H9 (cell line): ENCODE data around the gene TMEM183A. TPM values are rescaled to one million over a fixed set of nuclear protein-coding genes. Genes with fewer than 3 reads are reported as not detected.

Experiments used
- DNase-seq: peaks from one replicate; pipeline ENCODE4 v3.0.0-alpha.2; 2017
- H2AFZ ChIP-seq: one replicate; pipeline ENCODE4 v1.6.1; 2013; ENCODE audit warnings: mild to moderate bottlenecking, low read length, control low read depth, moderate library complexity
- H2AK5ac ChIP-seq: 2 replicates; pipeline ENCODE4 v1.6.1; 2013; ENCODE audit warnings: low read length, control low read depth, mixed read lengths; ENCODE audit not compliant: insufficient read length
- H2BK120ac ChIP-seq: one replicate; pipeline ENCODE4 v1.6.1; 2013; ENCODE audit warnings: low read depth, mild to moderate bottlenecking, low read length, control low read depth, inconsistent platforms; ENCODE audit not compliant: poor library complexity, severe bottlenecking
- H2BK12ac ChIP-seq: 2 replicates; pipeline ENCODE4 v1.6.1; 2013; ENCODE audit warnings: low read length, control low read depth, mixed read lengths, low read depth; ENCODE audit not compliant: insufficient read length
- H2BK15ac ChIP-seq: 2 replicates; pipeline ENCODE4 v1.6.1; 2013; ENCODE audit warnings: low read depth, low read length, control low read depth
- H2BK20ac ChIP-seq: one replicate; pipeline ENCODE4 v1.6.1; 2013; ENCODE audit warnings: low read depth, mild to moderate bottlenecking, low read length, control low read depth, inconsistent platforms; ENCODE audit not compliant: poor library complexity, severe bottlenecking
- H2BK5ac ChIP-seq: 2 replicates; pipeline ENCODE4 v1.6.1; 2013; ENCODE audit warnings: low read length, control low read depth, mixed read lengths; ENCODE audit not compliant: insufficient read length
- H3K14ac ChIP-seq: 2 replicates; pipeline ENCODE4 v1.6.1; 2013; ENCODE audit warnings: low read length, control low read depth; ENCODE audit not compliant: insufficient read depth
- H3K18ac ChIP-seq: 2 replicates; pipeline ENCODE4 v1.6.1; 2013; ENCODE audit warnings: low read depth, mild to moderate bottlenecking, mixed read lengths, low read length, control low read depth; ENCODE audit not compliant: insufficient read length
- H3K23ac ChIP-seq: 2 replicates; pipeline ENCODE4 v1.6.1; 2013; ENCODE audit warnings: low read length, control low read depth, mixed read lengths, low read depth; ENCODE audit not compliant: insufficient read length
- H3K23me2 ChIP-seq: 2 replicates; pipeline ENCODE4 v1.6.1; 2013; ENCODE audit warnings: low read depth, mild to moderate bottlenecking, mixed read lengths, low read length, control low read depth; ENCODE audit not compliant: insufficient read length, poor library complexity, severe bottlenecking
- H3K27ac ChIP-seq: 2 replicates; pipeline ENCODE4 v1.5.1; 2013; ENCODE audit warnings: low read length, control low read depth, mixed read lengths, low read depth; ENCODE audit not compliant: insufficient read length
- H3K27me3 ChIP-seq: 2 replicates; pipeline ENCODE4 v1.6.1; 2013; ENCODE audit warnings: low read length, control low read depth, inconsistent platforms; ENCODE audit not compliant: insufficient read depth
- H3K4ac ChIP-seq: 2 replicates; pipeline ENCODE4 v1.6.1; 2013; ENCODE audit warnings: low read depth, mild to moderate bottlenecking, control low read depth, inconsistent platforms, low read length, moderate library complexity
- H3K4me1 ChIP-seq: 2 replicates; pipeline ENCODE4 v1.6.1; 2013; ENCODE audit warnings: low read length, control low read depth, inconsistent platforms; ENCODE audit not compliant: insufficient read depth
- H3K4me2 ChIP-seq: 2 replicates; pipeline ENCODE4 v1.6.1; 2013; ENCODE audit warnings: low read length, control low read depth, mixed read lengths; ENCODE audit not compliant: insufficient read length, insufficient read depth
- H3K56ac ChIP-seq: 2 replicates; pipeline ENCODE4 v1.6.1; 2013; ENCODE audit warnings: low read depth, mild to moderate bottlenecking, mixed read lengths, low read length, control low read depth; ENCODE audit not compliant: insufficient read length
- H3K79me1 ChIP-seq: 2 replicates; pipeline ENCODE4 v1.6.1; 2013; ENCODE audit warnings: low read depth, mild to moderate bottlenecking, moderate library complexity, low read length, control low read depth, inconsistent platforms; ENCODE audit not compliant: insufficient read depth, poor library complexity, severe bottlenecking
- H3K79me2 ChIP-seq: 2 replicates; pipeline ENCODE4 v1.6.1; 2013; ENCODE audit warnings: low read length, control low read depth, inconsistent platforms; ENCODE audit not compliant: insufficient read depth
- H3K9ac ChIP-seq: 2 replicates; pipeline ENCODE4 v1.6.1; 2013; ENCODE audit warnings: low read length, control low read depth, mixed read lengths; ENCODE audit not compliant: insufficient read length; ENCODE audit errors: extremely low read depth
- H3K9me3 ChIP-seq: one replicate; pipeline ENCODE4 v1.6.1; 2013; ENCODE audit warnings: low read depth, low read length, inconsistent platforms; ENCODE audit not compliant: control insufficient read depth
- H3T11ph ChIP-seq: one replicate; pipeline ENCODE4 v1.6.1; 2013; ENCODE audit warnings: mild to moderate bottlenecking, low read length, control low read depth, inconsistent platforms
- H4K20me1 ChIP-seq: one replicate; pipeline ENCODE4 v1.6.1; 2013; ENCODE audit not compliant: control insufficient read depth, insufficient read length, insufficient read depth
- H4K5ac ChIP-seq: 2 replicates; pipeline ENCODE4 v1.6.1; 2013; ENCODE audit warnings: low read depth, mild to moderate bottlenecking, mixed read lengths, low read length, control low read depth; ENCODE audit not compliant: insufficient read length
- H4K8ac ChIP-seq: replicated peaks from 2 replicates; pipeline ENCODE4 v1.6.1; 2013; ENCODE audit warnings: low read length, control low read depth, mixed read lengths, low read depth; ENCODE audit not compliant: insufficient read length
- H4K91ac ChIP-seq: 2 replicates; pipeline ENCODE4 v1.6.1; 2013; ENCODE audit warnings: low read depth, mild to moderate bottlenecking, moderate library complexity, mixed read lengths, low read length, control low read depth; ENCODE audit not compliant: insufficient read length
- H3K27ac Mint-ChIP-seq, 3 experiments: 2 replicates in 2 of 3; 3 replicates in 1 of 3; pipeline ENCODE4 v1.8.0; 2020 to 2021; ENCODE audit warnings: mixed read lengths in 3 of 3, mild to moderate bottlenecking in 1 of 3, moderate library complexity in 1 of 3
- H3K27me3 Mint-ChIP-seq: 2 replicates; pipeline ENCODE4 v1.8.0; 2021; ENCODE audit warnings: low read depth, mild to moderate bottlenecking, moderate library complexity, mixed read lengths
- H3K36me3 Mint-ChIP-seq, 3 experiments: 2 replicates in 2 of 3; 3 replicates in 1 of 3; pipeline ENCODE4 v1.8.0; 2020 to 2021; ENCODE audit warnings: low read depth in 3 of 3, mixed read lengths in 3 of 3; ENCODE audit not compliant: insufficient read depth in 1 of 3
- H3K4me1 Mint-ChIP-seq, 2 experiments: 2 replicates each; pipeline ENCODE4 v1.8.0; 2020; ENCODE audit warnings: mixed read lengths in 2 of 2
- H3K4me3 Mint-ChIP-seq, 2 experiments: 2 replicates in 1 of 2; 3 replicates in 1 of 2; pipeline ENCODE4 v1.8.0; 2020 to 2021; ENCODE audit warnings: mild to moderate bottlenecking in 2 of 2, mixed read lengths in 2 of 2, moderate library complexity in 1 of 2
- H3K9me3 Mint-ChIP-seq, 2 experiments: 2 replicates in 1 of 2; 3 replicates in 1 of 2; pipeline ENCODE4 v1.8.0; 2020; ENCODE audit warnings: mild to moderate bottlenecking in 2 of 2, mixed read lengths in 2 of 2, moderate library complexity in 1 of 2
- WGBS: extraction: QIAGEN DNeasy Blood & Tissue Kit; methylation state at CpG from one replicate; pipeline ENCODE4 v1.1.7; 2013; ENCODE audit warnings: missing lambda C conversion rate, low lambda C conversion rate, mixed read lengths; ENCODE audit not compliant: insufficient read length; ENCODE audit errors: extremely low coverage; 5-methylcytosine and 5-hydroxymethylcytosine counted together
- total RNA-seq: library from RNA; stranded (reverse); gene quantifications from 2 replicates; pipeline ENCODE4 v1.2.1, GENCODE V29; 2021
- TF ChIP-seq, protein P1 (sequence below): fragments of 200-600 bp; sonication (generic); conservative IDR thresholded peaks from 3 replicates; pipeline ENCODE4 v1.8.0; 2021; ENCODE audit warnings: antibody characterized with exemption, mild to moderate bottlenecking

The TMEM183A gene
- total RNA-seq, 1 experiment from 2014 or later, result 93.4 TPM

DNA sequence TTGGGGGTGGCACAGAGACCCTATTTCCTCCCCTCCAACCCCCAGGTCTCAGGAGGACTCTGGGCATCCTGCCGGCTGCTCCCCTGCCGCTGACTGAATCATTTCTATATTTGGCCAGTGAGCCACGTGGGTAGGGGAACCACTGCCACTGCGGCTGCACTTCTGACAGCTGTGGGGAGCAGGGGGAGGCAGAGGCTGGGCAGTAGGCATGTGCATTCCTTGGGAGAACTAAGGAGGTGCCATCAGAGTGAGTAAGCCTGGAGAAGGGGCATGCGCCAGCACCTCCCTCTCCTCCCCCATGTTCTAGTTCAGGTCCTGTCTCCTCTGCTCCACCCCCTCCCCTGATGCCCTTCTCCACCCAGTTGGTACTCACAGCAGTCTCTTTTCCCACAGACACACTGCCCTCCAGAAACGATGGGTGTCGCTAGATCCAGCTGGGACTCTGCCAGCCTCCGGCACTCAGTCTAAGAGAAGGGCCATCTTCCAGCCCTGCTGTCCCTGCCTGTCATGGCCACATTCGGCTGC lies 31.1 kb downstream of the TMEM183A start:
- H3K9me3 ChIP-seq, result no peaks in the 10 kb centered on the region
- no peak overlapping the region for H2BK120ac ChIP-seq
- H3T11ph ChIP-seq, result no peak overlapping the region
- no peak overlapping the region for H2AK5ac ChIP-seq
- Mint-ChIP-seq H3K4me3 (no peak overlapping the region), H3K9me3 (no peaks in the 10 kb centered on the region), H3K4me1 (peaks cover 24 to 32% of the 10 kb centered on the region in 2 experiments), H3K36me3 (peaks cover 1 to 14% (median 2%) of the 10 kb centered on the region in 3 experiments; a peak in 5 of 7 replicates), H3K27me3 (peaks cover 3% of the 10 kb centered on the region), H3K27ac (no peak overlapping the region; a peak in 1 of 7 replicates)
- H2BK12ac ChIP-seq, result no peak overlapping the region
- no peaks in the 10 kb centered on the region for H3K27me3 ChIP-seq
- no peak overlapping the region for H3K27ac ChIP-seq
- no peak overlapping the region for H3K23ac ChIP-seq
- TF ChIP-seq, protein P1, sequence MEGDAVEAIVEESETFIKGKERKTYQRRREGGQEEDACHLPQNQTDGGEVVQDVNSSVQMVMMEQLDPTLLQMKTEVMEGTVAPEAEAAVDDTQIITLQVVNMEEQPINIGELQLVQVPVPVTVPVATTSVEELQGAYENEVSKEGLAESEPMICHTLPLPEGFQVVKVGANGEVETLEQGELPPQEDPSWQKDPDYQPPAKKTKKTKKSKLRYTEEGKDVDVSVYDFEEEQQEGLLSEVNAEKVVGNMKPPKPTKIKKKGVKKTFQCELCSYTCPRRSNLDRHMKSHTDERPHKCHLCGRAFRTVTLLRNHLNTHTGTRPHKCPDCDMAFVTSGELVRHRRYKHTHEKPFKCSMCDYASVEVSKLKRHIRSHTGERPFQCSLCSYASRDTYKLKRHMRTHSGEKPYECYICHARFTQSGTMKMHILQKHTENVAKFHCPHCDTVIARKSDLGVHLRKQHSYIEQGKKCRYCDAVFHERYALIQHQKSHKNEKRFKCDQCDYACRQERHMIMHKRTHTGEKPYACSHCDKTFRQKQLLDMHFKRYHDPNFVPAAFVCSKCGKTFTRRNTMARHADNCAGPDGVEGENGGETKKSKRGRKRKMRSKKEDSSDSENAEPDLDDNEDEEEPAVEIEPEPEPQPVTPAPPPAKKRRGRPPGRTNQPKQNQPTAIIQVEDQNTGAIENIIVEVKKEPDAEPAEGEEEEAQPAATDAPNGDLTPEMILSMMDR, result no peak
- no peak overlapping the region for H3K9ac ChIP-seq
- H3K79me1 ChIP-seq, result no peaks in the 10 kb centered on the region
- H2AFZ ChIP-seq, result no peak overlapping the region
- no peak overlapping the region for H3K4me2 ChIP-seq
- no peak overlapping the region for H3K18ac ChIP-seq
- no CpG with 5 or more reads among the region's 9 CpGs for WGBS
- no peak overlapping the region for H4K8ac ChIP-seq
- peaks cover 7% of the 10 kb centered on the region; the same call in 1 of the 2 replicates for H3K4me1 ChIP-seq
- H2BK5ac ChIP-seq, result no peak overlapping the region
- no peak overlapping the region for H3K4ac ChIP-seq
- H4K20me1 ChIP-seq, result no peaks in the 10 kb centered on the region
- H2BK20ac ChIP-seq, result no peak overlapping the region
- no peak overlapping the region for H4K91ac ChIP-seq
- no peak overlapping the region; the same call in 1 of the 2 replicates for H2BK15ac ChIP-seq
- peak; percentile 16 for DNase-seq
- no peak overlapping the region for H3K14ac ChIP-seq
- H3K79me2 ChIP-seq, result no peaks in the 10 kb centered on the region
- no peak overlapping the region for H3K56ac ChIP-seq
- H3K23me2 ChIP-seq, result no peaks in the 10 kb centered on the region
- no peak overlapping the region for H4K5ac ChIP-seq
